ENCODE measurements around the gene FARP2.

GRCh38 chr2:241415196-241415595, 59.1 kb downstream of the FARP2 start:
- TF ChIP-seq EZH2phosphoT487 (IDR thresholded peaks at IDR 0.05; ENCODE audit: borderline replicate concordance, low read length) (no peak), EZH2 (IDR thresholded peaks at IDR 0.05; ENCODE audit: low read length, unreplicated experiment) (no peak)
- TF ChIP-seq, protein P1, sequence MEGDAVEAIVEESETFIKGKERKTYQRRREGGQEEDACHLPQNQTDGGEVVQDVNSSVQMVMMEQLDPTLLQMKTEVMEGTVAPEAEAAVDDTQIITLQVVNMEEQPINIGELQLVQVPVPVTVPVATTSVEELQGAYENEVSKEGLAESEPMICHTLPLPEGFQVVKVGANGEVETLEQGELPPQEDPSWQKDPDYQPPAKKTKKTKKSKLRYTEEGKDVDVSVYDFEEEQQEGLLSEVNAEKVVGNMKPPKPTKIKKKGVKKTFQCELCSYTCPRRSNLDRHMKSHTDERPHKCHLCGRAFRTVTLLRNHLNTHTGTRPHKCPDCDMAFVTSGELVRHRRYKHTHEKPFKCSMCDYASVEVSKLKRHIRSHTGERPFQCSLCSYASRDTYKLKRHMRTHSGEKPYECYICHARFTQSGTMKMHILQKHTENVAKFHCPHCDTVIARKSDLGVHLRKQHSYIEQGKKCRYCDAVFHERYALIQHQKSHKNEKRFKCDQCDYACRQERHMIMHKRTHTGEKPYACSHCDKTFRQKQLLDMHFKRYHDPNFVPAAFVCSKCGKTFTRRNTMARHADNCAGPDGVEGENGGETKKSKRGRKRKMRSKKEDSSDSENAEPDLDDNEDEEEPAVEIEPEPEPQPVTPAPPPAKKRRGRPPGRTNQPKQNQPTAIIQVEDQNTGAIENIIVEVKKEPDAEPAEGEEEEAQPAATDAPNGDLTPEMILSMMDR (conservative IDR thresholded peaks at IDR 0.05; ENCODE audit: low read depth, low read length), result no peak

Measured in PC-3 (cell line).